Subcutaneous abdominal adipose tissue (tissue), 5 donors: ENCODE measurements around the gene NPY4R.
"Not testable (repeated sequence)": the region's sequence is repeated elsewhere in the genome, so short reads cannot be mapped to it uniquely, and the experiment has no call there.

Experiments
- H3K27ac ChIP-seq: one replicate; pipeline ENCODE4 v1.7.0; 2013; ENCODE audit warnings: low read depth, mild to moderate bottlenecking, inconsistent platforms, low read length, moderate library complexity
- H3K27me3 ChIP-seq, 5 donors: one replicate each; pipeline ENCODE4 v1.7.0; 2013; ENCODE audit warnings: low read length in 5 of 5, inconsistent platforms in 1 of 5; ENCODE audit not compliant: control insufficient read depth in 5 of 5, insufficient read depth in 4 of 5
- H3K36me3 ChIP-seq, 5 donors: one replicate each; pipeline ENCODE4 v1.7.0; 2013; ENCODE audit warnings: low read length in 5 of 5; ENCODE audit not compliant: control insufficient read depth in 5 of 5, insufficient read depth in 5 of 5
- H3K4me1 ChIP-seq, 5 donors: one replicate each; pipeline ENCODE4 v1.7.0; 2013; ENCODE audit warnings: low read length in 5 of 5, mild to moderate bottlenecking in 3 of 5, moderate library complexity in 1 of 5; ENCODE audit not compliant: control insufficient read depth in 5 of 5, insufficient read depth in 5 of 5
- H3K4me3 ChIP-seq, 5 donors: one replicate each; pipeline ENCODE4 v1.7.0; 2013; ENCODE audit warnings: low read length in 5 of 5, low read depth in 1 of 5
- H3K9ac ChIP-seq, 5 donors: one replicate each; pipeline ENCODE4 v1.7.0; 2013; ENCODE audit warnings: low read length in 5 of 5, mild to moderate bottlenecking in 4 of 5, moderate library complexity in 3 of 5
- H3K9me3 ChIP-seq, 5 donors: one replicate each; pipeline ENCODE4 v1.7.0; 2013; ENCODE audit warnings: low read length in 5 of 5; ENCODE audit not compliant: control insufficient read depth in 5 of 5
- donor health status: healthy.
- donor health status: healthy.
- donor health status: healthy.
- donor health status: healthy.
- donor health status: healthy.

NPY4R gene

GRCh38 chr10:46465765-46466164 is at the start of gene NPY4R:
NPY4R (minus strand) TSS chr10:46465958; CDS start chr10:46462635, 3,323 bp downstream.
- H3K4me3 ChIP-seq, H3K9ac ChIP-seq, H3K36me3 ChIP-seq, H3K9me3 ChIP-seq, H3K27ac ChIP-seq, H3K27me3 ChIP-seq, H3K4me1 ChIP-seq: not testable (repeated sequence)

DNA sequence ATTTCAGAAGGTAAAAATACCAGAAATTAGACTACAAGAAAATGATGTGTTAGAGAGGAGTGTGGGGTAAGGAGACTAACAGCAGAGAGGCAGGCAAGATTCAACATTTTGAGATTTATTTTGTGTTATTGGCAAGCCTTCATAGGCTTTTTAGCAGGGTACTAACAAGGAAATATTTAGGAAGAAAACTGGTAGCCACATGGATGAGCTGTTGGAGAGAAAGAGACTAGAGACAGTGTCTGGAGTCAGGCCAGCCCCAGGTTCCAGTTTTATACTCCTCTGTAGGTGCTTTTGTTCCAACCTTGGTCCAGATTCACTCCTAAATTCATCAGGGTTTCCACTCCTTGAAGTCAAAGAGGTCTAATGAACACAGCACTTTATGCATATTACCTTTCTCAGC is 49.6 kb upstream of the NPY4R start:
- H3K9me3 ChIP-seq, result no peaks in the 10 kb centered on the region
- no peak overlapping the region for H3K27ac ChIP-seq
- H3K4me1 ChIP-seq, result no peaks in the 10 kb centered on the region
- no peaks in the 10 kb centered on the region for H3K36me3 ChIP-seq
- peaks cover 0 to 13% (median 5%) of the 10 kb centered on the region in 5 donors for H3K27me3 ChIP-seq
- H3K4me3 ChIP-seq, result no peak overlapping the region
- no peak overlapping the region for H3K9ac ChIP-seq

GRCh38 chr10:46514899-46515298 is 49.1 kb upstream of the NPY4R start:
- no peak overlapping the region for H3K4me3 ChIP-seq
- no peaks in the 10 kb centered on the region for H3K4me1 ChIP-seq
- H3K9ac ChIP-seq, result no peak overlapping the region
- no peak overlapping the region for H3K27ac ChIP-seq
- peaks cover 0 to 12% (median 5%) of the 10 kb centered on the region in 5 donors for H3K27me3 ChIP-seq
- no peaks in the 10 kb centered on the region for H3K36me3 ChIP-seq
- H3K9me3 ChIP-seq, result no peaks in the 10 kb centered on the region

- no peaks in the 10 kb centered on the region for H3K4me1 ChIP-seq
- no peaks in the 10 kb centered on the region for H3K9me3 ChIP-seq
- H3K9ac ChIP-seq, result no peak overlapping the region
- H3K36me3 ChIP-seq, result no peaks in the 10 kb centered on the region
- peaks cover 0 to 12% (median 5%) of the 10 kb centered on the region in 5 donors for H3K27me3 ChIP-seq
- H3K27ac ChIP-seq, result no peak overlapping the region
- no peak overlapping the region for H3K4me3 ChIP-seq
Measured at GRCh38 chr10:46514431-46514861, 48.7 kb upstream of the NPY4R start.

- H3K27me3 ChIP-seq, result peaks cover 0 to 12% (median 5%) of the 10 kb centered on the region in 5 donors
- not testable (repeated sequence) for H3K9ac ChIP-seq, H3K27ac ChIP-seq, H3K36me3 ChIP-seq, H3K4me3 ChIP-seq, H3K9me3 ChIP-seq, H3K4me1 ChIP-seq
Measured at GRCh38 chr10:46513333-46513732, 47.6 kb upstream of the NPY4R start.

DNA sequence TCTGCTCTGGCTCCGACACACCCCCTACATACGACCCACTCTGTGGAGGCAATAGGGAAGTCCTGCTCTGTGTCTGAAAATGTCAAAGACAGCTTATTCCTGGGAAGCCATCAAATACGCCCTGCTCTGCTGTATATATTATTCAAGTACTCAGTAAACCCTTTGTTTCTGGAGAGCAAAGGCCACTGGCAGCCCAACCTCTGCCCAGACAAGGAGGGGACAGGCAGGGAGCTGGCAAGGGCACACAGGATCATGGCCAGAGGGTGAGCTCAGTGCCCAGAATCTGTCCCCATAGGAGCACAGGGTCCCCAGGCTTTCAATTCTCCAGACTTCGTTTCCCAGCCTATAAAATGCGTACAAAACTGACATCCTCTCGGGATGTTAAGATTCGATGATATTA is 47.0 kb upstream of the NPY4R start:
- not testable (repeated sequence) for H3K9me3 ChIP-seq, H3K4me3 ChIP-seq, H3K27ac ChIP-seq, H3K9ac ChIP-seq, H3K36me3 ChIP-seq, H3K4me1 ChIP-seq
- peaks cover 0 to 12% (median 5%) of the 10 kb centered on the region in 5 donors for H3K27me3 ChIP-seq

- H3K9ac ChIP-seq, H3K27me3 ChIP-seq, H3K4me1 ChIP-seq, H3K27ac ChIP-seq, H3K9me3 ChIP-seq, H3K4me3 ChIP-seq, H3K36me3 ChIP-seq: not testable (repeated sequence)
Measured at GRCh38 chr10:46512002-46512401, 46.2 kb upstream of the NPY4R start.

- H3K4me3 ChIP-seq, H3K9ac ChIP-seq, H3K36me3 ChIP-seq, H3K4me1 ChIP-seq, H3K27ac ChIP-seq, H3K27me3 ChIP-seq, H3K9me3 ChIP-seq: not testable (repeated sequence)
Measured at GRCh38 chr10:46499990-46500389, 34.2 kb upstream of the NPY4R start.

DNA sequence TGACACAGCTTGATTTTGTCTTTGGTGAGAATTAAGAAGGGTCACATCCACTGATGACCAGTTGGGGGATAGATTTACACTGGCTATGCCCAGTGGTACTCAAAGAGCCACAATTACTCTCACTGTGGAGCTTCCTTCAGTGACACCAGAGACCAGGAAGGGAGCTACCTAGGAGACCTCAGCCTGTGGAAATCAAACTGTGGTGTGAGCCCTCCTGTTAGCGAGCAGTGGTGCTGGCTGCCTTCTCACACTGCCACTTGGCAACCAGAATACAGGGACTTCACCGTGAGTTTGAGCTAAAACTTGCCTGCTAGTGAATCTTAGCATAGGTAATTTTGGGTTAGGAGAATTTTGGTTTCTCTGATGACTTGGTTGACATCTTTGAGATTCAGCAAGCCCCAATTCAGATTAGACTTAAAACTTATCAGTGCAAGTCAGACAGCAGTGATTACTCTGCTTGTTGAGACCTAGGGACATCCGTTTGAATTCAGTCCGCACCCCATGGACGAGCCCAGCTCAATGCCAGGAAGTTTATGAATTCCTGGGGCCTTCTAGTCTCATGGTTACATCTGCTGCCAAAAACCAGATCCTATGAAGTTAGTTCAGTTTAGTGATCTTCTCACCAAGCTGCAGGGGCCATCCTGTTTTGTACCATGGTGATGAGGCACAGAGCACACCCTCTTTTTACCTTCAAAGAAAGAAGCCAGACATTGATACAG is 33.4 kb upstream of the NPY4R start:
- H3K4me3 ChIP-seq, H3K9me3 ChIP-seq, H3K36me3 ChIP-seq, H3K4me1 ChIP-seq, H3K27me3 ChIP-seq, H3K9ac ChIP-seq, H3K27ac ChIP-seq: not testable (repeated sequence)

DNA sequence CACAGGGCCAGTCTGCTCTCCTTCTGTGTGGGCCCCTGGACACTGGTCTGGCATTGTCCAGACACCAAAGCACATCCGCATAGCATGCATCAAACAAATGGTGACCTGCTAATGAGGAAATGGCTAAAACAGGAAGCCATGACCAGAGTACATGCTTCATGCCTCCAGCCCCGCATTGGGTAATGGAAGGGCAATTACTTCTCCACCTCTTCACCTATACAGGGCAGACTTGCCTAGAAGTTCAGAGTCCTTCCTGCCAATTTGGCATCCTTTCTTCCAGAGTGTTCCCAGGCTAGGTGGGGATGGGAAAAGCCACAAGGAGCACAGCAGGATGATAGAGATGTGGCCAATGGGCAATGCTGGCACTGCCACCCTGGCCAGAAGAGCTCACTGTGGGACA is 32.1 kb upstream of the NPY4R start:
- H3K4me3 ChIP-seq, H3K9me3 ChIP-seq, H3K27me3 ChIP-seq, H3K27ac ChIP-seq, H3K36me3 ChIP-seq, H3K9ac ChIP-seq, H3K4me1 ChIP-seq: not testable (repeated sequence)

DNA sequence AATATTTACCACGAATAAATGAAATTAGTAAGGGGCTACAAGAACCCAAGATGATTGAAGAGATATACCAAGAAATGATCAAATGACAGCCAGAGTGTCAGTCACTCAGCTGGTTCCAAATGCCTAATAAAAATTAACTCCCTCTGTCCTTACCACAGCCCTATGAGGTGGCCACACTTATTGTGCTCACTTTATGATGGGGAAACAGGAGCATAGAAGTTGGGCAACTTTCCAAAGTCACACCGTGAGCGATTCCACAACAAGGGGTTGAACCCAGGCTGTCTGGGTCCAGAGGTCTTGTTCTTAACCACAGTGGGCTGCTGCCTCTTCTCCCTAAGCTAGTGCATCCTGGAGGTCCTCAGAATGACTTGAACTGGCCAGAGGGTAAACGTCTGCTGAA is 31.6 kb upstream of the NPY4R start:
- H3K27me3 ChIP-seq, H3K4me3 ChIP-seq, H3K36me3 ChIP-seq, H3K4me1 ChIP-seq, H3K9me3 ChIP-seq, H3K27ac ChIP-seq, H3K9ac ChIP-seq: not testable (repeated sequence)
